ENCODE measurements around the gene PLB1.

The PLB1 gene

GRCh38 chr2:28606986-28607441 lies 111.2 kb downstream of the PLB1 start:
- no peaks in the 10 kb centered on the region for H3K9me3 ChIP-seq (ENCODE audit: control insufficient read depth, low read length)
- no peak overlapping the region for H3K4me3 ChIP-seq (ENCODE audit: insufficient read depth in 1 of 2, low read depth in 1 of 2, low read length in 2 of 2)
- H3K4me1 ChIP-seq (ENCODE audit: control insufficient read depth, insufficient read depth, low read depth, low read length) = peaks cover 29% of the 10 kb centered on the region
- H2BK12ac ChIP-seq (ENCODE audit: low read length in 2 of 2) = peak overlapping the region; percentile 20 to 33
- H3K4me2 ChIP-seq (ENCODE audit: low read length, poor library complexity, severe bottlenecking) = no peak overlapping the region
- peaks cover 2% of the 10 kb centered on the region for H3K79me1 ChIP-seq (replicated peaks; ENCODE audit: low read length, poor library complexity, severe bottlenecking)
- no peak overlapping the region for H2BK5ac ChIP-seq (ENCODE audit: low read depth, low read length, poor library complexity, severe bottlenecking)
- H2AFZ ChIP-seq (ENCODE audit: low read depth, low read length) = no peak overlapping the region
- peak overlapping the region; percentile 36 for H2BK120ac ChIP-seq (ENCODE audit: low read depth, low read length)
- no peak overlapping the region for H3K23ac ChIP-seq (ENCODE audit: low read length in 2 of 2)
- H3K9ac ChIP-seq (ENCODE audit: low read length) = no peak overlapping the region
- 13% methylated on average over 5 of the region's 5 CpGs for WGBS
- no peaks in the 10 kb centered on the region for H3K27me3 ChIP-seq (ENCODE audit: control insufficient read depth in 1 of 2, insufficient read depth in 1 of 2, low read length in 2 of 2)
- H3K14ac ChIP-seq (ENCODE audit: low read length in 2 of 2) = peak overlapping the region in 1 of 2 experiments; percentile 37
- H4K8ac ChIP-seq (ENCODE audit: low read length) = peak overlapping the region; percentile 82
- H2BK15ac ChIP-seq (ENCODE audit: low read depth, poor library complexity, severe bottlenecking) = peak overlapping the region; percentile 58
- peak overlapping the region; percentile 22 for H3K27ac ChIP-seq (ENCODE audit: low read length, poor library complexity, severe bottlenecking)
- H2AK5ac ChIP-seq (ENCODE audit: low read length, severe bottlenecking) = peak overlapping the region; percentile 73
- H4K91ac ChIP-seq (ENCODE audit: low read length) = peak overlapping the region; percentile 60
- H3K4ac ChIP-seq (ENCODE audit: low read depth in 1 of 2, low read length in 2 of 2) = peak overlapping the region; percentile 22 to 29
- H3K18ac ChIP-seq (ENCODE audit: low read depth in 1 of 2, low read length in 2 of 2) = peak overlapping the region; percentile 62 to 91
- no peaks in the 10 kb centered on the region for H3K36me3 ChIP-seq (ENCODE audit: control insufficient read depth in 1 of 2, insufficient read depth in 2 of 2, low read depth in 1 of 2, low read length in 2 of 2)
- peak; percentile 74 for DNase-seq

- no peak overlapping the region for H3K4me3 ChIP-seq (ENCODE audit: insufficient read depth in 1 of 2, low read depth in 1 of 2, low read length in 2 of 2)
- no peak for DNase-seq
- H3K23ac ChIP-seq (ENCODE audit: low read length in 2 of 2) = no peak overlapping the region
- no peak overlapping the region for H2BK120ac ChIP-seq (ENCODE audit: low read depth, low read length)
- no peak overlapping the region for H3K4ac ChIP-seq (ENCODE audit: low read depth in 1 of 2, low read length in 2 of 2)
- H3K4me1 ChIP-seq (ENCODE audit: control insufficient read depth, insufficient read depth, low read depth, low read length) = peaks cover 32% of the 10 kb centered on the region
- peak overlapping the region in 1 of 2 experiments; percentile 84 for H2BK12ac ChIP-seq (ENCODE audit: low read length in 2 of 2)
- no peaks in the 10 kb centered on the region for H3K27me3 ChIP-seq (ENCODE audit: control insufficient read depth in 1 of 2, insufficient read depth in 1 of 2, low read length in 2 of 2)
- no peaks in the 10 kb centered on the region for H3K9me3 ChIP-seq (ENCODE audit: control insufficient read depth, low read length)
- WGBS = 86% methylated on average over 7 of the region's 8 CpGs
- no peak overlapping the region for H2BK15ac ChIP-seq (ENCODE audit: low read depth, poor library complexity, severe bottlenecking)
- peak overlapping the region; percentile 2 for H2AK5ac ChIP-seq (ENCODE audit: low read length, severe bottlenecking)
- H3K14ac ChIP-seq (ENCODE audit: low read length in 2 of 2) = peak overlapping the region in 1 of 2 experiments; percentile 35
- no peak overlapping the region for H2AFZ ChIP-seq (ENCODE audit: low read depth, low read length)
- no peak overlapping the region for H3K27ac ChIP-seq (ENCODE audit: low read length, poor library complexity, severe bottlenecking)
- no peak overlapping the region for H4K8ac ChIP-seq (ENCODE audit: low read length)
- H3K18ac ChIP-seq (ENCODE audit: low read depth in 1 of 2, low read length in 2 of 2) = peak overlapping the region in 1 of 2 experiments; percentile 29
- no peak overlapping the region for H3K4me2 ChIP-seq (ENCODE audit: low read length, poor library complexity, severe bottlenecking)
- no peak overlapping the region for H3K9ac ChIP-seq (ENCODE audit: low read length)
- peak overlapping the region; percentile 8 for H4K91ac ChIP-seq (ENCODE audit: low read length)
- no peaks in the 10 kb centered on the region for H3K36me3 ChIP-seq (ENCODE audit: control insufficient read depth in 1 of 2, insufficient read depth in 2 of 2, low read depth in 1 of 2, low read length in 2 of 2)
- H3K79me1 ChIP-seq (replicated peaks; ENCODE audit: low read length, poor library complexity, severe bottlenecking) = peaks cover 2% of the 10 kb centered on the region
- no peak overlapping the region for H2BK5ac ChIP-seq (ENCODE audit: low read depth, low read length, poor library complexity, severe bottlenecking)
Observed at GRCh38 chr2:28607730-28608499, 112.1 kb downstream of the PLB1 start.

- Histone ChIP-seq H2AK5ac (ENCODE audit: low read length, severe bottlenecking) (peak overlapping the region; percentile 2), H3K4me1 (ENCODE audit: control insufficient read depth, insufficient read depth, low read depth, low read length) (peaks cover 30% of the 10 kb centered on the region), H3K18ac (ENCODE audit: low read depth in 1 of 2, low read length in 2 of 2) (peak overlapping the region in 1 of 2 experiments; percentile 29), H3K14ac (ENCODE audit: low read length in 2 of 2) (no peak overlapping the region), H3K4me2 (ENCODE audit: low read length, poor library complexity, severe bottlenecking) (no peak overlapping the region), H2BK5ac (ENCODE audit: low read depth, low read length, poor library complexity, severe bottlenecking) (no peak overlapping the region), H3K27me3 (ENCODE audit: control insufficient read depth in 1 of 2, insufficient read depth in 1 of 2, low read length in 2 of 2) (no peaks in the 10 kb centered on the region), H3K79me1 (replicated peaks; ENCODE audit: low read length, poor library complexity, severe bottlenecking) (peaks cover 2% of the 10 kb centered on the region), H2BK15ac (ENCODE audit: low read depth, poor library complexity, severe bottlenecking) (no peak overlapping the region), H3K36me3 (ENCODE audit: control insufficient read depth in 1 of 2, insufficient read depth in 2 of 2, low read depth in 1 of 2, low read length in 2 of 2) (no peaks in the 10 kb centered on the region), H3K4ac (ENCODE audit: low read depth in 1 of 2, low read length in 2 of 2) (no peak overlapping the region), H4K91ac (ENCODE audit: low read length) (no peak overlapping the region), H2BK120ac (ENCODE audit: low read depth, low read length) (no peak overlapping the region), H3K23ac (ENCODE audit: low read length in 2 of 2) (no peak overlapping the region), H3K4me3 (ENCODE audit: insufficient read depth in 1 of 2, low read depth in 1 of 2, low read length in 2 of 2) (no peak overlapping the region), H2AFZ (ENCODE audit: low read depth, low read length) (no peak overlapping the region), H3K27ac (ENCODE audit: low read length, poor library complexity, severe bottlenecking) (no peak overlapping the region), H4K8ac (ENCODE audit: low read length) (no peak overlapping the region), H2BK12ac (ENCODE audit: low read length in 2 of 2) (peak overlapping the region in 1 of 2 experiments; percentile 84), H3K9ac (ENCODE audit: low read length) (no peak overlapping the region), H3K9me3 (ENCODE audit: control insufficient read depth, low read length) (no peaks in the 10 kb centered on the region)
- 92% methylated on average over 5 of the region's 7 CpGs for WGBS
- no peak for DNase-seq
Observed at GRCh38 chr2:28608500-28609424, 112.9 kb downstream of the PLB1 start.
